Breast epithelium (tissue), 4 donors: ENCODE data around the gene NIN. TPM values are rescaled to one million over a fixed set of nuclear protein-coding genes. Genes with fewer than 3 reads are reported as not detected.
"Not testable (repeated sequence)": the region's sequence is repeated elsewhere in the genome, so short reads cannot be mapped to it uniquely, and the experiment has no call there.

Experiments used
- DNase-seq, 2 donors: peaks; one replicate each; pipeline ENCODE4 v3.0.0-alpha.2; 2019; ENCODE audit warnings: low spot score in 2 of 2
- H3K27ac ChIP-seq, 2 donors: fragments of 200-600 bp; sonication (generic) in 1 of 2; one replicate each; pipeline ENCODE4 v1.5.1; 2016 to 2019; ENCODE audit warnings: mild to moderate bottlenecking in 1 of 2
- H3K27me3 ChIP-seq, 2 donors: fragments of 200-600 bp; sonication (generic) in 1 of 2; one replicate each; pipeline versions ENCODE4 v1.5.1 to v1.6.0; 2017 to 2019; ENCODE audit warnings: control low read depth in 1 of 2, mild to moderate bottlenecking in 1 of 2
- H3K36me3 ChIP-seq: fragments of 200-600 bp; one replicate; pipeline ENCODE4 v1.5.1; 2019
- H3K4me1 ChIP-seq, 2 donors: fragments of 200-600 bp; sonication (generic); one replicate each; pipeline ENCODE4 v1.5.1; 2016 to 2019; ENCODE audit warnings: control low read depth in 1 of 2
- H3K4me3 ChIP-seq, 3 donors: fragments of 200-600 bp; sonication (generic); 1 replicate in 2 of 3; 2 replicates in 1 of 3; pipeline ENCODE4 v1.5.1; 2016 to 2019; ENCODE audit warnings: mild to moderate bottlenecking in 3 of 3, moderate library complexity in 2 of 3
- H3K9me3 ChIP-seq, 2 donors: fragments of 200-600 bp; sonication (generic) in 1 of 2; one replicate each; pipeline ENCODE4 v1.5.1; 2016 to 2019; ENCODE audit warnings: control low read depth in 1 of 2
- CTCF ChIP-seq, 3 donors: fragments of 450-650 bp; IDR thresholded peaks; one replicate each; pipeline ENCODE4 v1.5.1; 2016 to 2017; ENCODE audit warnings: antibody characterized with exemption in 3 of 3, mild to moderate bottlenecking in 3 of 3, moderate library complexity in 3 of 3
- POLR2A ChIP-seq: fragments of 450-650 bp; IDR thresholded peaks from one replicate; pipeline ENCODE4 v1.6.1; 2016; ENCODE audit warnings: antibody characterized with exemption, mild to moderate bottlenecking, moderate library complexity
- POLR2AphosphoS5 ChIP-seq, 3 donors: sonication (generic); formaldehyde crosslinking; IDR thresholded peaks; one replicate each; pipeline ENCODE4 v1.6.1; 2017; ENCODE audit warnings: antibody characterized with exemption in 3 of 3
- intact Hi-C: fragments of 100-400 bp; cut with DNase I; formaldehyde crosslinking; loops from one replicate; pipeline ENCODE4 v1.15.1; 2023; ENCODE audit warnings: low total_unique reads
- total RNA-seq, 3 donors: library from RNA; depleted of rRNA; stranded (reverse); fragments of >200 nt; gene quantifications; one replicate each; pipeline ENCODE4 v1.1.0, GENCODE V29; 2016

NIN gene
- total RNA-seq, 3 donors from 2014 or later, result 38.1 to 42.9 (median 40.4) TPM

- no peak overlapping the region for H3K27ac ChIP-seq
- no peaks in the 10 kb centered on the region for H3K27me3 ChIP-seq
- no peaks in the 10 kb centered on the region for H3K36me3 ChIP-seq
- no peak overlapping the region for H3K4me3 ChIP-seq
- intact Hi-C loops, result no loop called here
- TF ChIP-seq CTCF (IDR thresholded peaks at IDR 0.05), result no peak
- TF ChIP-seq POLR2AphosphoS5 (IDR thresholded peaks at IDR 0.05), result no peak
- TF ChIP-seq POLR2A, result no peak
- H3K4me1 ChIP-seq, result no peaks in the 10 kb centered on the region
- no peak for DNase-seq
- H3K9me3 ChIP-seq, result no peaks in the 10 kb centered on the region
These were observed 126.4 kb downstream of the NIN start for GRCh38 chr14:50704454-50705010.

- H3K4me1 ChIP-seq, result no peaks in the 10 kb centered on the region
- no peaks in the 10 kb centered on the region for H3K36me3 ChIP-seq
- no peaks in the 10 kb centered on the region for H3K27me3 ChIP-seq
- no peak overlapping the region for H3K27ac ChIP-seq
- TF ChIP-seq POLR2A (no peak), CTCF (IDR thresholded peaks at IDR 0.05) (no peak), POLR2AphosphoS5 (IDR thresholded peaks at IDR 0.05) (no peak)
- peaks cover 0 to 5% of the 10 kb centered on the region in 2 donors for H3K9me3 ChIP-seq
- no peak for DNase-seq
- H3K4me3 ChIP-seq, result no peak overlapping the region
- intact Hi-C loops, result no loop called here
These were observed 133.2 kb downstream of the NIN start for GRCh38 chr14:50697659-50698290.

- DNase-seq, H3K9me3 ChIP-seq, H3K4me1 ChIP-seq, H3K36me3 ChIP-seq, H3K27me3 ChIP-seq, intact Hi-C loops, H3K4me3 ChIP-seq, H3K27ac ChIP-seq: not testable (repeated sequence)
These were observed 136.7 kb downstream of the NIN start for GRCh38 chr14:50694260-50694659.

- Histone ChIP-seq H3K4me1 (no peaks in the 10 kb centered on the region), H3K27ac (no peak overlapping the region), H3K36me3 (no peaks in the 10 kb centered on the region), H3K4me3 (no peak overlapping the region), H3K9me3 (peaks cover 0 to 4% of the 10 kb centered on the region in 2 donors), H3K27me3 (no peaks in the 10 kb centered on the region)
- no peak for DNase-seq
- TF ChIP-seq CTCF (IDR thresholded peaks at IDR 0.05), result no peak
- no peak for TF ChIP-seq POLR2A
- TF ChIP-seq POLR2AphosphoS5 (IDR thresholded peaks at IDR 0.05), result no peak
- intact Hi-C loops, result no loop called here
These were observed 142.1 kb downstream of the NIN start for GRCh38 chr14:50688875-50689274.

- TF ChIP-seq POLR2A, result no peak
- TF ChIP-seq POLR2AphosphoS5 (IDR thresholded peaks at IDR 0.05), result no peak
- no peak for TF ChIP-seq CTCF (IDR thresholded peaks at IDR 0.05)
- H3K4me3 ChIP-seq, result no peak overlapping the region
- DNase-seq, result no peak
- no peak overlapping the region for H3K27ac ChIP-seq
- H3K27me3 ChIP-seq, result no peaks in the 10 kb centered on the region
- H3K4me1 ChIP-seq, result peaks cover 0 to 13% of the 10 kb centered on the region in 2 donors
- H3K9me3 ChIP-seq, result no peaks in the 10 kb centered on the region
- intact Hi-C loops, result no loop called here
- no peaks in the 10 kb centered on the region for H3K36me3 ChIP-seq
These were observed 151.3 kb downstream of the NIN start for GRCh38 chr14:50679674-50680073.
